HepG2 (cell line): ENCODE data around the gene DOCK1. TPM values are rescaled to one million over a fixed set of nuclear protein-coding genes. Genes with fewer than 3 reads are reported as not detected.

Source experiments
- ATAC-seq: fragments of 200-7000 bp; cut with Tn5 transposase; 3 replicates; pipeline ENCODE4 v1.9.1; 2020; ENCODE audit warnings: mild to moderate bottlenecking, moderate library complexity
- BruUV-seq: library from RNA; stranded (reverse); fragments of 400-500 nt; replicated peaks from 2 replicates; lab custom pipeline; 2021; lab: Mats Ljungman, UMichigan
- CTCF ChIA-PET: fragments of 300-600 bp; formaldehyde crosslinking; extraction: SDS; loops from one replicate; lab custom pipeline; 2021; ENCODE audit warnings: low total read pairs, inconsistent platforms, low intra/inter-chr PET ratio; lab: Yijun Ruan, JAX
- POLR2A ChIA-PET: fragments of 350-600 bp; sonication (Branson Sonifier 250); formaldehyde crosslinking; loops from one replicate; lab custom pipeline; 2020; ENCODE audit warnings: antibody characterized with exemption, inconsistent platforms; lab: Yijun Ruan, JAX
- DNase-seq: peaks from one replicate; pipeline ENCODE4 v3.0.0-alpha.2; 2015; ENCODE audit warnings: low spot score
- FAIRE-seq: peaks from 3 replicates; lab custom pipeline; 2011; peaks lifted over from hg19 to GRCh38; lab: Jason Lieb, UNC
- H2AFZ ChIP-seq: one replicate; pipeline ENCODE4 v1.6.1; 2011; ENCODE audit warnings: low read length, inconsistent platforms
- H3K27ac ChIP-seq: fragments of 300-600 bp; 3 replicates; pipeline ENCODE4 v1.8.0; 2011; ENCODE audit warnings: mixed run types, mild to moderate bottlenecking, mixed read lengths, low read length, inconsistent platforms; ENCODE audit not compliant: insufficient read depth; ENCODE audit errors: extremely low read length
- H3K27me3 ChIP-seq, 2 experiments: fragments of 200-600 bp in 1 of 2; 2 replicates in 1 of 2; 3 replicates in 1 of 2; pipeline versions ENCODE4 v1.6.0 to v1.8.0; 2011; ENCODE audit warnings: low read length in 2 of 2, mild to moderate bottlenecking in 2 of 2, moderate library complexity in 2 of 2, inconsistent platforms in 1 of 2; ENCODE audit not compliant: insufficient read depth in 2 of 2, control insufficient read depth in 1 of 2
- H3K36me3 ChIP-seq, 2 experiments: fragments of 200-600 bp in 1 of 2; replicated peaks in 1 of 2; 2 replicates in 1 of 2; 3 replicates in 1 of 2; pipeline versions ENCODE4 v1.5.1 to v1.8.0; 2011; ENCODE audit warnings: low read length in 2 of 2, inconsistent platforms in 1 of 2; ENCODE audit not compliant: insufficient read depth in 2 of 2, control insufficient read depth in 1 of 2
- H3K4me1 ChIP-seq: 2 replicates; pipeline ENCODE4 v1.5.1; 2012; ENCODE audit warnings: low read length, inconsistent platforms; ENCODE audit not compliant: insufficient read depth
- H3K4me2 ChIP-seq: 2 replicates; pipeline ENCODE4 v1.6.0; 2011; ENCODE audit warnings: low read depth, low read length, inconsistent platforms
- H3K4me3 ChIP-seq, 3 experiments: fragments of 200-600 bp in 1 of 3; sonication (generic), shearing (Covaris generic) in 1 of 3; replicated peaks in 1 of 3; 2 replicates each; pipeline ENCODE4 v1.5.1; 2011 to 2016; ENCODE audit warnings: low read length in 3 of 3, inconsistent platforms in 2 of 3, low read depth in 2 of 3, mild to moderate bottlenecking in 2 of 3, control low read depth in 1 of 3, mixed read lengths in 1 of 3; ENCODE audit not compliant: insufficient read depth in 1 of 3
- H3K79me2 ChIP-seq: one replicate; pipeline ENCODE4 v1.6.1; 2011; ENCODE audit warnings: low read length, inconsistent platforms; ENCODE audit not compliant: insufficient read depth
- H3K9ac ChIP-seq: 2 replicates; pipeline ENCODE4 v1.6.0; 2011; ENCODE audit warnings: mild to moderate bottlenecking, low read depth, low read length, inconsistent platforms; ENCODE audit not compliant: insufficient read depth
- H3K9me3 ChIP-seq: 2 replicates; pipeline ENCODE4 v1.5.1; 2012; ENCODE audit warnings: mild to moderate bottlenecking, low read length
- H4K20me1 ChIP-seq: 2 replicates; pipeline ENCODE4 v1.6.0; 2011; ENCODE audit warnings: inconsistent platforms, mild to moderate bottlenecking, low read length, moderate library complexity; ENCODE audit not compliant: insufficient read depth
- GATAD2A ChIP-seq: IDR thresholded peaks from 2 replicates; pipeline ENCODE4 v1.6.1; 2016
- HNRNPK ChIP-seq: fragments of 200-400 bp; formaldehyde crosslinking; IDR thresholded peaks from 2 replicates; pipeline ENCODE4 v1.6.1; 2018; ENCODE audit warnings: low read length, low read depth, moderate library complexity, mild to moderate bottlenecking; ENCODE audit not compliant: poor library complexity, severe bottlenecking
- HNRNPUL1 ChIP-seq: fragments of 200-400 bp; formaldehyde crosslinking; IDR thresholded peaks from 2 replicates; pipeline ENCODE4 v1.6.1; 2017; ENCODE audit warnings: low read depth, mild to moderate bottlenecking, low read length, moderate library complexity
- RFXANK ChIP-seq: IDR thresholded peaks from 2 replicates; pipeline ENCODE4 v1.6.1; 2016
- RXRA ChIP-seq: sonication (generic); formaldehyde crosslinking; IDR thresholded peaks from 2 replicates; pipeline ENCODE4 v1.5.1; 2020; ENCODE audit warnings: missing genetic modification reagents
- SIX1 ChIP-seq: sonication (generic); formaldehyde crosslinking; IDR thresholded peaks from 2 replicates; pipeline ENCODE4 v1.4.0; 2020; ENCODE audit warnings: missing genetic modification reagents, borderline replicate concordance
- SOX6 ChIP-seq, 2 experiments: fragments of 450-650 bp in 1 of 2; sonication (generic) in 1 of 2; formaldehyde crosslinking in 1 of 2; IDR thresholded peaks; 2 replicates each; pipeline versions ENCODE4 v1.4.0 to v1.6.1; 2017 to 2020; ENCODE audit warnings: antibody characterized with exemption in 1 of 2, mild to moderate bottlenecking in 1 of 2, missing genetic modification reagents in 1 of 2
- ZNF121 ChIP-seq: sonication (generic); formaldehyde crosslinking; IDR thresholded peaks from 2 replicates; pipeline ENCODE4 v1.5.0; 2020; ENCODE audit warnings: mild to moderate bottlenecking, missing genetic modification reagents
- ZNF138 ChIP-seq: sonication (generic); formaldehyde crosslinking; IDR thresholded peaks from 2 replicates; pipeline ENCODE4 v1.5.0; 2020; ENCODE audit warnings: mild to moderate bottlenecking, low read depth, missing genetic modification reagents
- ZNF234 ChIP-seq: sonication (generic); formaldehyde crosslinking; conservative IDR thresholded peaks from 2 replicates; pipeline ENCODE4 v1.5.1; 2020; ENCODE audit warnings: mild to moderate bottlenecking, missing genetic modification reagents
- ZNF264 ChIP-seq: sonication (generic); formaldehyde crosslinking; IDR thresholded peaks from 2 replicates; pipeline ENCODE4 v1.4.0; 2020; ENCODE audit warnings: missing genetic modification reagents
- ZNF3 ChIP-seq: IDR thresholded peaks from 2 replicates; pipeline ENCODE4 v1.7.0; 2017; ENCODE audit warnings: inconsistent platforms
- ZNF331 ChIP-seq: sonication (generic); formaldehyde crosslinking; IDR thresholded peaks from 2 replicates; pipeline ENCODE4 v1.4.0; 2020; ENCODE audit warnings: missing genetic modification reagents
- ZNF468 ChIP-seq: sonication (generic); formaldehyde crosslinking; IDR thresholded peaks from 2 replicates; pipeline ENCODE4 v1.8.0; 2022; ENCODE audit warnings: mild to moderate bottlenecking, moderate library complexity, missing genetic modification reagents
- ZNF747 ChIP-seq: sonication (generic); formaldehyde crosslinking; IDR thresholded peaks from 2 replicates; pipeline ENCODE4 v1.8.1; 2023; ENCODE audit warnings: missing genetic modification reagents, mild to moderate bottlenecking, borderline replicate concordance
- WGBS: methylation state at CpG from one replicate; pipeline ENCODE4 v1.1.6; 2017; ENCODE audit warnings: low lambda C conversion rate; 5-methylcytosine and 5-hydroxymethylcytosine counted together
- in situ Hi-C: cut with HindIII; loops from 2 replicates; pipeline ENCODE4 v1.10.0; 2017; ENCODE audit warnings: low pct_unique_long_range_greater_than_20kb; ENCODE audit not compliant: extremely low pct_ligation_motif_present
- intact Hi-C: fragments of 100-400 bp; cut with micrococcal nuclease; formaldehyde crosslinking; loops from one replicate; pipeline ENCODE4 v1.10.0; 2022; ENCODE audit not compliant: unreplicated experiment
- polyA plus RNA-seq, 8 experiments: library from polyadenylated mRNA; depleted of rRNA in 3 of 8; stranded (reverse) in 7 of 8; unstranded in 1 of 8; fragments of >200 nt; fragmentation: Illumina TruSeq in 4 of 8; extraction: Trizol in 4 of 8; gene quantifications; 2 replicates each; pipeline versions ENCODE4 v1.2.1 to v1.2.3, GENCODE V29; 2011 to 2016; ENCODE audit warnings: low read depth in 4 of 8, missing spikeins in 1 of 8, mixed read lengths in 1 of 8; ENCODE audit not compliant: insufficient read depth in 1 of 8
- total RNA-seq, 5 experiments: library from RNA; depleted of rRNA; stranded (reverse); fragments of >200 nt; fragmentation: Illumina TruSeq; extraction: Trizol; gene quantifications; 2 replicates each; pipeline ENCODE4 v1.2.3, GENCODE V29; 2016; ENCODE audit warnings: low read depth in 1 of 5
- TF ChIP-seq, protein P1 (sequence below): sonication (generic); formaldehyde crosslinking; IDR thresholded peaks from 2 replicates; pipeline ENCODE4 v1.5.0; 2020; ENCODE audit warnings: mild to moderate bottlenecking, missing genetic modification reagents
- TF ChIP-seq, protein P2 (sequence below): sonication (generic); formaldehyde crosslinking; IDR thresholded peaks from 2 replicates; pipeline ENCODE4 v1.5.0; 2020; ENCODE audit warnings: missing genetic modification reagents
- TF ChIP-seq, protein P3 (sequence below): sonication (generic); formaldehyde crosslinking; IDR thresholded peaks from 2 replicates; pipeline ENCODE4 v1.9.0; 2021; ENCODE audit warnings: missing genetic modification reagents, mild to moderate bottlenecking, borderline replicate concordance

DOCK1 gene
- total and polyA plus RNA-seq, 2 of the 13 experiments (the other 11 are each of a cell fraction or from before 2014, with no cell fraction given) = 8.3 to 25.5 TPM

DNA sequence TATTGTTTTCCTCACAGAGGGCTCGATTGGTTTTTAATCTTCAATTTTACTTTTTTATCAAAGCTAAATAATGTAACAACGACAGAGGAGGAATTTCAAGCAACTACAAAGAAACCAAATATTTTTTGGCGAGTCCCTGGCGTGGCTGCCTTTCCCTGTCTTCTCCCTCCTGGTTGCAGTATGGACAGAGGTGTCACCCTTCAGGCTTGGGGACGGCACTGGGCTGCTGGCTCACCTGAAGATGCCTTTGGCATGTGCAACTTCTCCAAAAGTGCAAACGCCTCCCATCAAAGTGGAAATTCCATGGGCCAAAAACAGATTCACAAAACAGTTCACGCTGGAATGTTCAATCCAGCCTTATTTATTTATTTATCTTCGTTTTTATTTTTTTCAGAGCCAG lies 51.9 kb downstream of the DOCK1 start:
- CTCF ChIA-PET = no interaction called here
- no TSS peak for BruUV-seq

More for the DNA sequence above, 51.9 kb downstream of the DOCK1 start:
- Histone ChIP-seq H3K4me2 (no peak overlapping the region), H4K20me1 (peaks cover 2% of the 10 kb centered on the region; the same call in 1 of the 2 replicates), H3K9ac (no peak overlapping the region), H3K79me2 (peaks cover 34% of the 10 kb centered on the region), H3K9me3 (peaks cover 8% of the 10 kb centered on the region), H3K4me3 (no peak overlapping the region), H3K36me3 (peaks cover 0 to 2% of the 10 kb centered on the region in 2 experiments; a peak in 1 of 5 replicates), H3K27me3 (no peaks in the 10 kb centered on the region), H3K4me1 (no peaks in the 10 kb centered on the region), H3K27ac (no peak overlapping the region), H2AFZ (no peak overlapping the region)
- FAIRE-seq (no peak), DNase-seq (no peak), ATAC-seq (no peak)
- in situ Hi-C loops = no loop called here
- 94% methylated on average over 8 of the region's 8 CpGs for WGBS
- intact Hi-C loops = no loop called here
- no peak for TF ChIP-seq RFXANK (CRISPR knock-in tag)
- TF ChIP-seq SIX1 (CRISPR knock-in tag) = no peak
- TF ChIP-seq GATAD2A = no peak
- TF ChIP-seq, protein P1, sequence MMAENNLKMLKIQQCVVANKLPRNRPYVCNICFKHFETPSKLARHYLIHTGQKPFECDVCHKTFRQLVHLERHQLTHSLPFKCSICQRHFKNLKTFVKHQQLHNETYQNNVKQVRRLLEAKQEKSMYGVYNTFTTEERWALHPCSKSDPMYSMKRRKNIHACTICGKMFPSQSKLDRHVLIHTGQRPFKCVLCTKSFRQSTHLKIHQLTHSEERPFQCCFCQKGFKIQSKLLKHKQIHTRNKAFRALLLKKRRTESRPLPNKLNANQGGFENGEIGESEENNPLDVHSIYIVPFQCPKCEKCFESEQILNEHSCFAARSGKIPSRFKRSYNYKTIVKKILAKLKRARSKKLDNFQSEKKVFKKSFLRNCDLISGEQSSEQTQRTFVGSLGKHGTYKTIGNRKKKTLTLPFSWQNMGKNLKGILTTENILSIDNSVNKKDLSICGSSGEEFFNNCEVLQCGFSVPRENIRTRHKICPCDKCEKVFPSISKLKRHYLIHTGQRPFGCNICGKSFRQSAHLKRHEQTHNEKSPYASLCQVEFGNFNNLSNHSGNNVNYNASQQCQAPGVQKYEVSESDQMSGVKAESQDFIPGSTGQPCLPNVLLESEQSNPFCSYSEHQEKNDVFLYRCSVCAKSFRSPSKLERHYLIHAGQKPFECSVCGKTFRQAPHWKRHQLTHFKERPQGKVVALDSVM (CRISPR knock-in tag) = no peak
- TF ChIP-seq ZNF747 (CRISPR knock-in tag) = no peak
- TF ChIP-seq, protein P2, sequence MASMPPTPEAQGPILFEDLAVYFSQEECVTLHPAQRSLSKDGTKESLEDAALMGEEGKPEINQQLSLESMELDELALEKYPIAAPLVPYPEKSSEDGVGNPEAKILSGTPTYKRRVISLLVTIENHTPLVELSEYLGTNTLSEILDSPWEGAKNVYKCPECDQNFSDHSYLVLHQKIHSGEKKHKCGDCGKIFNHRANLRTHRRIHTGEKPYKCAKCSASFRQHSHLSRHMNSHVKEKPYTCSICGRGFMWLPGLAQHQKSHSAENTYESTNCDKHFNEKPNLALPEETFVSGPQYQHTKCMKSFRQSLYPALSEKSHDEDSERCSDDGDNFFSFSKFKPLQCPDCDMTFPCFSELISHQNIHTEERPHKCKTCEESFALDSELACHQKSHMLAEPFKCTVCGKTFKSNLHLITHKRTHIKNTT (CRISPR knock-in tag) = no peak
- no peak for TF ChIP-seq ZNF138 (CRISPR knock-in tag)
- TF ChIP-seq RXRA (CRISPR knock-in tag) = no peak
- no peak for TF ChIP-seq ZNF121 (CRISPR knock-in tag)
- TF ChIP-seq ZNF468 (CRISPR knock-in tag) = no peak
- TF ChIP-seq ZNF234 (CRISPR knock-in tag) = no peak
- TF ChIP-seq, protein P3, sequence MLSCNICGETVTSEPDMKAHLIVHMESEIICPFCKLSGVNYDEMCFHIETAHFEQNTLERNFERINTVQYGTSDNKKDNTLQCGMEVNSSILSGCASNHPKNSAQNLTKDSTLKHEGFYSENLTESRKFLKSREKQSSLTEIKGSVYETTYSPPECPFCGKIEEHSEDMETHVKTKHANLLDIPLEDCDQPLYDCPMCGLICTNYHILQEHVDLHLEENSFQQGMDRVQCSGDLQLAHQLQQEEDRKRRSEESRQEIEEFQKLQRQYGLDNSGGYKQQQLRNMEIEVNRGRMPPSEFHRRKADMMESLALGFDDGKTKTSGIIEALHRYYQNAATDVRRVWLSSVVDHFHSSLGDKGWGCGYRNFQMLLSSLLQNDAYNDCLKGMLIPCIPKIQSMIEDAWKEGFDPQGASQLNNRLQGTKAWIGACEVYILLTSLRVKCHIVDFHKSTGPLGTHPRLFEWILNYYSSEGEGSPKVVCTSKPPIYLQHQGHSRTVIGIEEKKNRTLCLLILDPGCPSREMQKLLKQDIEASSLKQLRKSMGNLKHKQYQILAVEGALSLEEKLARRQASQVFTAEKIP (CRISPR knock-in tag) = no peak
- no peak for TF ChIP-seq ZNF3 (CRISPR knock-in tag)
- TF ChIP-seq HNRNPUL1 = no peak
- TF ChIP-seq SOX6 (IDR thresholded peaks at IDR 0.05) = no peak
- no peak for TF ChIP-seq SOX6 (CRISPR knock-in tag; IDR thresholded peaks at IDR 0.05)
- TF ChIP-seq ZNF331 (CRISPR knock-in tag) = no peak
- no peak for TF ChIP-seq HNRNPK
- no peak for TF ChIP-seq ZNF264 (CRISPR knock-in tag)
- POLR2A ChIA-PET = no interaction called here
